Fibroblast of peridontal ligament (primary cell): ENCODE data around the gene TCAP.
A peak's percentile ranks its signal among the peaks of the same experiment; 100 is the strongest.

Experiments
- DNase-seq: peaks from one replicate; pipeline ENCODE4 v3.0.0-alpha.2; 2010; ENCODE audit errors: extremely low read depth

TCAP gene

DNA sequence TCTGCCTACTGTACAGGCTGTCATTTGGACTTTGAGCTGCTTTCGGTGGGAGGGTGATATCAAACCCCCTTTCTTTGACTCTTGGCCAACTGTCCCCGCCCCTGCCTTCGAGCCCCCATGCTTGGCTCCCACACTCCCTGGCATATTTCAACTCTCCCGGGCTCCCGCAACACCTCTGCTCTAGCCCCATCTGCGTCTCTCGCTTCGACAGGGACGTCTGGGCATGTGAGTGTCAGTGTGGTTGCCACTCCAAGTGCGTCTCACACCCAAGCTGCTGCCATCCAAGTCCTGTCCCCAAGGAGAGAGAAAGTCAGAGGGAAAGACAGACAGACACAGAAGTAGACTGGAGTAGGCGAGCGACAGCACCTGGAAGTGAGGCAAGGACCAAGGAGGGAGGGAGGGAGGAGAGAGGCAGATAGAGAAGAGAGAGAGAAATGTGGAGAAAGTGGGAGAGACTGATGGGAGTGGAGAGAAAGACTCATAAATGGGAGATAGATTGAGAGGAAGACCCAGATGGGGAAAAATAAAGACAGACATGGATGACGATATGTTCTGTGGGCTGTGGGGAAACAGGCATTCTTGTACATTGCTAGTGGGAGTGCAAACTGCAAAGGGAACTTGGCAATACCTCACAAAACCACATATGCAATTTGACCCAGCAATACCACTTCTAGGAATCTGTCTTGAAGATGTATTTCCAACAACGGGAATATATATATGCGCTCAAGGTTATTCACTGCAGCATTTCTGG lies 16.4 kb upstream of the TCAP start:
- DNase-seq: peak; percentile 82

DNA sequence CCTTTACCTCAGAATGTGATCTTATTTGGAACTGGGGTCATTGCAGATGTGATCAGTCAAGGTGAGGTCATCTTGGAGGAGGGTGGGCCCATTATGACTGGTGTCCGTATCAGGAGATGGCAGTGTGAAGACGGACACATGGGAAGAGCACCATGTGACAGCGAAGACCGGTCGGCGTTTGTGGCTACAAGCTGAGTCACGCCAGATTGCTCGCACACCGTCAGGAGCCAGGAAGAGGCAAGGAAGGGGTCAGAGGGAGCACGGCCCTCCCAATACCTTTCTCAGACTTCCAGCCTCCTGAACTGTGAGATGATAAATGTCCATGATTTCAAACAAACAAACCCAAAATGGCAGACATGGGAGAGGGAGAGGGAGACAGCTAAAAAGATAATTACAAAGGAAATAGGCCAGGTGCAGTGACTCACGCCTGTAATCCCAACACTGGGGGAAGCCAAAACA lies 15.0 kb upstream of the TCAP start:
- no peak for DNase-seq

DNA sequence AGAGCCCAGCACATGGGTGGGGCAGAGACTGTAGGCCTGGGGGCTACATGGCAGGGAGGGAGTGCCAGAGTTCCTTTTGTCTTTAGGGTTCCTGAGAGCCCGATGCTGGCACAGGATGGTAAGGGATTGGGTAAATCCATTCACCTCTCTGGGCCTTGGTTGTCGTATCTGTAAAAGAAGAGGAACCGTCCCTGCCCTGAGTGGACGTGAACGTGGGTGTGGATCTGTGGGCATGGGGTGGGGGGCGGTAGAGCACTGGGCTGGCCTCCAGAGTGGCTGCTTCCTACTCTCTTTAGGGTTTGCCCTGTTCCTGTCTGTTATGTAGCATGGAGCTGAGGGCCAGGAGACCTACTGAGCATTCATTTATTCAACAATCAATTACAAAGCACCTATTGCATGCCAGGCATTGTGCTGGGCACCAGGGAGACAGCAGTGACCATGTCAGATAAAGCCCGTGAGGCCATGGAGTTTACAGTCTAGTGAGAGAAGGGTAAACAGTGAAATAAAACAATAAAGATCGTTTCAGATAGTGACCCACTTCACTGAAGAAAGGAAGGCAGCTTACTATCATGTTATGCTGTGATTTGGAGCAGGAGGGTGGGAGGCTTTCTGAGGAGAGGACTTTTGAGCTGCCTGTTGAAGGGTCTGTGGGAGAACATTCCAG lies 13.1 kb upstream of the TCAP start:
- no peak for DNase-seq

DNA sequence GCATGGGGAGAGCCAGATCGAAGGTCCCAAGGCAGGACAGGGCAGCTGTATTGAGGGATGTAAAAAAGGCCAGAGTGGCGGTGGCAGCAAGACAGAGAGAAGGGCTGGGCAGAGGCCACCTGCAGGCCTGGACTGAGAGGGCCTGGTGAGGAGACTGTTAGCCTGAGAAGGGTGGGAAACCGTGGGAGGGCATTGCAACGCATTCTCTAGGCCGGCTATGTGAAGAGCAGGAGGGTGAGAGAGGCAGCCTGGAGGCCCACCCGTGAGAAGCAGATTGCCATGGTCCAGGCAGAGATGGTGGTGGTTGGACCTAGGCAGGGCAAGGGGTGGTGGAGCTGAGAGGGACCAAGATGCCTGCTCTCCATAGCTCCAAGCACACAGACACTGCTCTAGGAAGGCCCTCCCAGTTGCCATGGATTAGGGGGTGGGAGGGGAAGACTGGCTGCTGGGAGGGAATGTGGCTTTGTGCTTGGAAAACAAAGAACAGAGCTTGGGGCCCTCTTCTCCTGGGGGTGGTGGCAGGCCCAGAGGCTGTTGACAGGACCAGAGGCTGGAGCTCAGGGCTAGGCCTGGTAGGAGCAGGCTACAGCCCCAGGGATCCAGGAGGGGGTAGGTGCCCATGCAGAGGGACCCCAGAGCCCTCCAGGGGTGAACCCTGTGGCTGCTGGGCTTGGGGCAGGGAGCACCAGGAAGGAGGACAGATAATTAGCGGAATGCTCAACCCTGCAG lies 12.4 kb upstream of the TCAP start:
- DNase-seq: no peak

DNA sequence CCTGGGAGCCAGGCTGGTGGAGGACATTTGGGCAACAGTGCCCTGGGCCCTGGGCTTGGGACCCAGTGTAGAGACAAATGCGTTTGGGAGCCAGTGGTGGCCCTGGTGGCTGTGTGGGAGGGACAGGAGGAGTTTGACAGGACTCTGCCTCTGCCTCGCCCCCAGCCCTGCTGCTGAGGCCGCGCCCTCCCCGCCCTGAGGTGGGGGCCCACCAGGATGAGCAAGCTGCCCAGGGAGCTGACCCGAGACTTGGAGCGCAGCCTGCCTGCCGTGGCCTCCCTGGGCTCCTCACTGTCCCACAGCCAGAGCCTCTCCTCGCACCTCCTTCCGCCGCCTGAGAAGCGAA lies 11.9 kb upstream of the TCAP start:
- DNase-seq: no peak

DNA sequence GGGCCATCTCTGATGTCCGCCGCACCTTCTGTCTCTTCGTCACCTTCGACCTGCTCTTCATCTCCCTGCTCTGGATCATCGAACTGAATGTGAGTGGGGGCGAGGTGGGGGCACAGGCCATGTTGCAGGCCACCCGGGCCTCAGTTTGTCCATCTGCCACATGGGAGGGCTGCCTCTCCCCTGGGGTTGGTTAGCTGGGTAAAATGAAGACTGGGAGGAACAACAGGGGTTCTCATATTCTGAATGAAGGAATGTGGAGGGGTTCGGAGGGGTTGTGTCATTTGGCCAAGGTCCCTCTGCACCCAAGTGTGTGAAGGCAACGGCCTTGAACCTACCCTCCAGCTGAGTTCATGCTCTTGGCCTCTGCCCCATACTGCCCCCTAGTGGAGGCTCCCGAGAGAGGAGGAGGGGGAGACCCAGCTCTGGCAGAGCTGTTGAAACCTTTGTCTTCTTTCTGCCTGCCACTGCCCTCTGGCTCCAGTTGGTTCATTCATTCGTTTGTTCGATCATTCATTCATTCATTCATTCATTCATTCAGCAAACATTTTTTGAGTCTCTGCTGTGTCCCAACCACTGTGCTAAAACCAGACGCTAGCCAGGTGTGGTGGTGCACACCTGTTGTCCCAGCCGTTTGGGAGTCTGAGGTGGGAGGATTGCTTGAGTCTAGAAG lies 11.4 kb upstream of the TCAP start:
- peak; percentile 18 for DNase-seq

DNA sequence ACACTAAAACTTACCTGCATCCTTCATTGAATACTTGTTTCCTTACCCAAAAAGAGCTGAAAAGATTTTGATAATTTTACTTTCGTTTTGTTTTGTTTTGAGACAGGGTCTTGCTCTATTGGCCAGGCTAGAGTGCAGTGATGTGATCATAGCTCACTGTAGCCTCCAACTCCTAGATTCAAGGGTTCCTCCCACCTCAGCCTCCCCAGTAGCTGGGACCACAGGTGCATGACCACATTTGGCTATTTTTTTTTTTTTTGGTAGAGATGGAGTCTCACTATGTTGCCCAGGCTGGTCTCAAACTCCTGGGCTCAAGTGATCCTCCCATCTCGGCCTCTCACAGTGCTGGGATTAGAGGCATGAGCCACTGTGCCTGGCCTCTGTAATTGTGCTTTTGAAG lies 10.0 kb upstream of the TCAP start:
- DNase-seq: no peak

DNA sequence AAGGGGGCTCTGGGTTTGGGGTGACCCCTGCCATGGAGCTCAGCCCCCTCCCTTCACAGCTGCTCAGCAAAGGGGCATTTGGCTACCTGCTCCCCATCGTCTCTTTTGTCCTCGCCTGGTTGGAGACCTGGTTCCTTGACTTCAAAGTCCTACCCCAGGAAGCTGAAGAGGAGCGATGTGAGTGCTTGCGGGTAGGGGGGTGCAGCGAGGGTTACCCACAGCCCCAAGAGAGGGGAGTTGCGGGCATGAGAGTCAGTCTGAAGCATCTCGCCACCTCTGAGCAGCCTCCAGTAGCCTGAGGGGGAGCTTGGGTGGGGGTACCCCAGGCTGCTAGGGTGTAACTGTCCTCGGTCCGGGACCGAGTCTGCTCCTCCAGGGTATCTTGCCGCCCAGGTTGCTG lies 6.8 kb upstream of the TCAP start:
- DNase-seq: no peak

DNA sequence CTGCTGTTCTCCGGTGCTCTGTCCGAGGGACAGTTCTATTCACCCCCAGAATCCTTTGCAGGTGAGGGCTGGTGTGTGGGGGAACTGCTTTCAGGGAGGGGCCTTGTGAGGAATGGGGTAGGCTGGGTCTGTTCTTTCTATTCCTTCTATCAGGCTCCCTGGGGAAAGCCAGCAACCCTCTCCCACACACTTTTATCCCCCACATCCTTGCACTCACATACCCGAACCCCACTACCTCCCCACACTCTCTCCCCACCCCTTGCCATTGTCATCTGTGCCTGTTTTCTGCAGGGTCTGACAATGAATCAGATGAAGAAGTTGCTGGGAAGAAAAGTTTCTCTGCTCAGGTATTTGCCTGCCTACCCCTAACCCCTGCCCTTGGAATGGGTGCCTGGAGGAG lies 6.4 kb upstream of the TCAP start:
- no peak for DNase-seq

DNA sequence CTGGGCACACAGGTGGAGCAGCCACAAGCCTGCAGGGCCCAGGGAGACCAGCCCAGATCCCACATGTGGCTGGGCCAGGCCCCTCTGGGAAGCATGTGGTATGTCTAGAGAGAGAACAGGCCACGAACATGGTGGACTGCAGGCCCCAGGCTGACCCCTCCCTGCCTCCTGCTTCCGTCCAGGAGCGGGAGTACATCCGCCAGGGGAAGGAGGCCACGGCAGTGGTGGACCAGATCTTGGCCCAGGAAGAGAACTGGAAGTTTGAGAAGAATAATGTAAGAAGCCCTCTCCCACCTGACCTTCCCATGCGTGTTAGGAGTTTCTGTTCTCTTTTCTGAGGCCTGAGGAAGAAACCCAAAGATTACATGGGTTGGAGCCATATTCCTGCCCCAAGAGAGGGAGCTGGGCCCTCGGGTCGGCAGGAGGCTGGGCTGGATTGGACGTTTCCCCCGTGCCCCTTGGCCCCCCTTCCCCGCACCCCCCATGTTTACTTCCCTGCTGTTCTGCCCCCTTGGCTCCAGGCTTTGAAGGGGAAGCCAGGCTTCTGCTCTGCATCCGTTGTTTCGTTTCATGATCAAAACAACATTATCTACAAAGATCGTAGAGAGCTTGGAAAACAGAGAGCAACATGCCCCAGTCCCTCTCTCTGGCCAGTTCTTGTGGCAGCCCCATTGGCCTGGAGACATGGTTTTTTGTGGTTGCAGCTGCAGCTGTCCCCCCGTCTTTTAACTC lies 5.7 kb upstream of the TCAP start:
- no peak for DNase-seq

DNA sequence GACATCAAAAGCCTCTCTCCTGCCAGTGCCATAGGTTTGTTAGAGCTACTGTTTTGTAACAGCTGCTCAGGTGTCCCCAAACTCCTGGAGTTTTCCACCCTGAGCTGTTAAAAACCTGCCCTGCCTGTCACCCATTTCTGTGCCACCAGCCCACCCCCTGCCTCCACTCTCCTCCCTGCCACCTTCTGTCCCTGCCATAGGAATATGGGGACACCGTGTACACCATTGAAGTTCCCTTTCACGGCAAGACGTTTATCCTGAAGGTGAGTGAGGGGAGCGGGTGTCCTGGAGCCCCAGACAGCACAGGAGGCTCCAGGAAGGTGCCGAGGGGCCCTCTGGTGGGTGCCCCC lies 5.2 kb upstream of the TCAP start:
- DNase-seq: no peak

DNA sequence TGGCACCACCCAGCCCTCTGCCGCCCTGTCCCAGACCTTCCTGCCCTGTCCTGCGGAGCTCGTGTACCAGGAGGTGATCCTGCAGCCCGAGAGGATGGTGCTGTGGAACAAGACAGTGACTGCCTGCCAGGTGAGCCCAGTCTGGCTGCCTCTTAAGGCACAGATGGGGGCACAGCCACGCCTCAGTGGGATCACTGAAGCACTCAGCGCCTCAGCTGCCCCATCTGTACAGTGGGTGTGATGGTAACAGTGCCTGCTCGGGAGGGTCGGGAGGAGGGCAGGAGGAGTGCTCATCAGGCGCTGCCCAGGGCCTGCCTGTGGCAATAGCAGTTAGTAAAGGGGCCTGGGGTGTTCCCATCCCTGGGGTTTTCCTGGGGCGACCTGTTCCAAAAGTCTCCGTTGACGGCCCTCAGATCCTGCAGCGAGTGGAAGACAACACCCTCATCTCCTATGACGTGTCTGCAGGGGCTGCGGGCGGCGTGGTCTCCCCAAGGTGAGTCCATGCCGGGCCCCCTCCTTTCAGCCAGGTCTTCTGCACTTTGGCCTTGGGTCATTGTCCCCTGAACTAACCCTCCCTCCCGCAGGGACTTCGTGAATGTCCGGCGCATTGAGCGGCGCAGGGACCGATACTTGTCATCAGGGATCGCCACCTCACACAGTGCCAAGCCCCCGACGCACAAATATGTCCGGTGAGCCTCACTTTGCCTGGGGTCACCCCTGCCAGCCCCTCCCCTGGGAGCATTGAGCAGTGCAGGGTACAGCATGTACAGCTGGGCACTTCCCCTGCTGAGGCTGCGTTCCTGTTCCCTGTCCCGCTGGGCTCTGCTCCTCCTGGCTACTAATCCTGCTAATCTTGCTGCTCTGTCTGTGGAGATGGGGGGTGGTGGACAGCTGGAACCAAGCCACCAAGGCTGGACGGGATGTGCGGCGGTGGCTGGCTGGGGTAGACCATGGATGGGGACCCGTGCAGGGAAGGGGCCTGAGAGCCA lies 4.5 kb upstream of the TCAP start:
- no peak for DNase-seq

DNA sequence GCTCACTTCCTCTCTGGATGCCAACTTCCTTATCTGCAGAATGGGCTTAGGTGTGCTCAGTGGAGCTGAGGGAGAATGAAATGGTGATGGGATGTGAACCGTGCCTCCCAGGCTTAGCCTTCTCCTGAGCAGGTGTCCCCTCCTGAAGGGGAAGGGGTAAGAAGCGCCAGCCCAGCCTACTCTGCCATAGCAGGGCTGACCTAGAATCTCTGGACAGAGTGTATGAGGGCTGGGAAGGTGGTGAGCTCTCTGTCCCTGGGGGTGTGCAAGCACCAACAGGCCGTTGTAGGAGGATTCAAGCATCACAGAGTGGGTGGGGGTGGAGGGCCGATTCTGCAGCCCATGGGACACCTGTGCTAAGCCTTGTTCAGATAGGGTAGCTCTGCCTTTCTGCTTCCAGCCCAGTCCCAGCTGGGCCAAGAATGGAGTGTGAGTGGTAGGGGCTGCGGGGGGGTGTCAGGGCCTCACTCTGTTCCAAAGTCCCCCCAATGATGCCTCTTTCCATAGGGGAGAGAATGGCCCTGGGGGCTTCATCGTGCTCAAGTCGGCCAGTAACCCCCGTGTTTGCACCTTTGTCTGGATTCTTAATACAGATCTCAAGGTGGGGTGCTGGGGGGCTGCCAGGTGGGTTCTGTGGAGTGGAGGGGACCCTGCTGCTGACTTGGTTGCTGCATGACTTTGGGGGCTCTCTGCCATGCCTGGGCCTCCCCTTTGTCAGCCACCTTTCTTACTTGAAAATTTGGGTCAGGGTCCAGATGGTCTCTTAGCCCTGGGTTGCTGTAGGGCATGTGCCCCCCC lies 3.2 kb upstream of the TCAP start:
- DNase-seq: no peak

DNA sequence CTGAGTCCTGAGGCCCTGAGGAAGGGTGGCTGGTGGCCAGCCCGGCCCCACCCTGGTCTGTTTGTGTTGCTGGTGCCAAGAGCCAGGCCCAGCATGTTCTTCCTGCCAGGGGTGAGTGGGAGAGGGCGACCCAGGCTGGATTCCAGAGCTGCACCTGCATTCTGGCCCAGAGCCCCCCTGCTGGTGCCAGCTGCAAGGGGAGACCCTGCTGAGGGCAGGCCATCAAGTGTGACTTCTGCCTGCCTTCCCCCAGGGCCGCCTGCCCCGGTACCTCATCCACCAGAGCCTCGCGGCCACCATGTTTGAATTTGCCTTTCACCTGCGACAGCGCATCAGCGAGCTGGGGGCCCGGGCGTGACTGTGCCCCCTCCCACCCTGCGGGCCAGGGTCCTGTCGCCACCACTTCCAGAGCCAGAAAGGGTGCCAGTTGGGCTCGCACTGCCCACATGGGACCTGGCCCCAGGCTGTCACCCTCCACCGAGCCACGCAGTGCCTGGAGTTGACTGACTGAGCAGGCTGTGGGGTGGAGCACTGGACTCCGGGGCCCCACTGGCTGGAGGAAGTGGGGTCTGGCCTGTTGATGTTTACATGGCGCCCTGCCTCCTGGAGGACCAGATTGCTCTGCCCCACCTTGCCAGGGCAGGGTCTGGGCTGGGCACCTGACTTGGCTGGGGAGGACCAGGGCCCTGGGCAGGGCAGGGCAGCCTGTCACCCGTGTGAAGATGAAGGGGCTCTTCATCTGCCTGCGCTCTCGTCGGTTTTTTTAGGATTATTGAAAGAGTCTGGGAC lies 2.4 kb upstream of the TCAP start:
- no peak for DNase-seq

DNA sequence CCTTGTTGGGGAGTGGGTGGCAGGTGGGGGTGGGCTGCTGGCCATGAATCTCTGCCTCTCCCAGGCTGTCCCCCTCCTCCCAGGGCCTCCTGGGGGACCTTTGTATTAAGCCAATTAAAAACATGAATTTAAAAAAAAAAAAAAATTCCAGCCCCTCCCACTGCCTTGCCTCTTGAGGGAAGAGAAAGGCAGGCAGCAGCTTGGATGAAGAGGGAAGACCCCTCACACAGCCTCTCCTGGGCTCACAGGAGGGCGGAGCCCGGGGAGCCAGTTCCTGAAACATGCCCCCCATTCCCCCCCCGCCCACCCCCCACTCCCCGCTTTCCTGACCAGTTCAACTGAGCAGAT lies 1.8 kb upstream of the TCAP start:
- DNase-seq: no peak

DNA sequence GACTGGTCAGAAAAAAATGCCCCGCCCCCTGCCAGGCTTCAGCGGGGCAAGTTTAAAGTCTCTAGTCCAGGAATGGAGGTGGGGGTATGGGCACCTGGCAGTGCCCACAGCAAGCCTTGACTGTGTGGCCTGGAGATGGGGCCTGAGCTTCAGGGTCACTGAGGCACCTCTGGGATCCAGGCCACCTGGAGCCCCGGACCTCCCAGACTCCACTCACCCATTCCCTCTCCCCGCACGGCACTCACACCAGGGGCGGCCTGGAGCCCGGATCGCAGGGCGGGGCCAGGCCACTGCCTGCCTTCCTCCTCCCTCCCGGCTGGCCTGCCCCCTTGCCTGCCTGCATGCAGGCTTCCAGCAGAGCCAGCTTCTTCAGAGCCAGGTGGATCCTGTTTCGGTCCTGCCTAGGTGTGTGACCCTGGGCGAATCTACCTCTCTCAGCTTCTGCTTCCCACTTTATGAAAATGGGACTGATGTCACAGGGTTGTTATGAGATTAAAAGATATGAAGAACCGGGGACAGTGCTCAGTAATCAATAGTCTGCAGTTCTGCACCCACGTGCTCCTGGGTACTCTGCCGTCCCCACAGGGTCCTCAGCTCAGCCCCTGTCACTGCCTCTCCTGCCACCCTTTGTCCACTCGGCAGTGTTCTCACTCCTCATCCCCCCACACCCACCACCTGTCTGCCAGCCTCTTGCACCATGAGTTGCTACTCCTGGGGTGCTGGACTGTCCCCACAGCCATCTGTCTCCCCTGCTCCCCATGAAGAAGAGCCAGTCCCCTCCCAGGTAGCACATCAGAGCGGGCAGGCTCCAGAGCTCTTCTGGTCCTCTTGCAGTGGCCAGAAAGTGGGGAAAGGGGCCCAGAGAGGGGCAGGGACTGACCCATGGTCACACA lies 1.2 kb upstream of the TCAP start:
- DNase-seq: no peak

DNA sequence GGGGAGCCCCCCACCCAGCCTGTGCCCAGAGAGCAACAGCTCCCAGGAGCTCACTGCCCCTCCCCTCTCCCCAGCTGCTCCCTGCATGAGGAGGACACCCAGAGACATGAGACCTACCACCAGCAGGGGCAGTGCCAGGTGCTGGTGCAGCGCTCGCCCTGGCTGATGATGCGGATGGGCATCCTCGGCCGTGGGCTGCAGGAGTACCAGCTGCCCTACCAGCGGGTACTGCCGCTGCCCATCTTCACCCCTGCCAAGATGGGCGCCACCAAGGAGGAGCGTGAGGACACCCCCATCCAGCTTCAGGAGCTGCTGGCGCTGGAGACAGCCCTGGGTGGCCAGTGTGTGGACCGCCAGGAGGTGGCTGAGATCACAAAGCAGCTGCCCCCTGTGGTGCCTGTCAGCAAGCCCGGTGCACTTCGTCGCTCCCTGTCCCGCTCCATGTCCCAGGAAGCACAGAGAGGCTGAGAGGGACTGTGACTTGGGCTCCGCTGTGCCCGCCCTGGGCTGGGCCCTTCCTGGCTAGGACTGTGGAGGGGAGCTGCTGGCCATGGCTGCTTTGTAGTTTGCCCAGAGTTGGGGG lies 584 bp downstream of the TCAP start:
- DNase-seq: no peak

DNA sequence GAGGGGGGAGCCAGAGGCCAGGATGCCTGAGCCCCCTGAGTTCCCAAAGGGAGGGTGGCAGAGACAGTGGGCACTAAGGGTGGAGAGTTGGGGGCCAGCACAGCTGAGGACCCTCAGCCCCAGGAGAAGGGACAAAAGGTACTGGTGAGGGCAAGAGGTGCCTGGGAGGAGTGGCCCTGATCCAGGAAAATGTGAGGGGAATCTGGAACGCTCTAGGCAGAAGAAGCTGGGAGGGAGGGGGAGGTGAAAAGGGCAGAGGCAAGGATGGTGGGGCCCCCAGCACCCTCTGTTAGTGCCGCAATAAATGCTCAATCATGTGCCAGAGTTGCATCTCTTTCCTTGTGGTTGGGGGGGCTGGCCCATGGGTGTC lies 1.1 kb downstream of the TCAP start:
- DNase-seq: no peak
